KMS-11 (cell line): ENCODE measurements around the gene ULK2.

Experiments
- H2AFZ ChIP-seq: fragments of 200-600 bp; sonication (generic); 2 replicates; pipeline ENCODE4 v1.6.1; 2016; ENCODE audit warnings: antibody characterized with exemption, mixed run types, low read depth
- H3K27ac ChIP-seq: fragments of 200-600 bp; sonication (generic); 2 replicates; pipeline ENCODE4 v1.6.1; 2016; ENCODE audit warnings: mild to moderate bottlenecking, mixed run types
- H3K27me3 ChIP-seq: fragments of 200-600 bp; sonication (generic); 2 replicates; pipeline ENCODE4 v1.6.1; 2017; ENCODE audit warnings: mild to moderate bottlenecking, low read depth, mixed run types, moderate library complexity; ENCODE audit not compliant: insufficient read depth
- H3K36me3 ChIP-seq: fragments of 200-600 bp; sonication (generic); 2 replicates; pipeline ENCODE4 v1.6.1; 2017; ENCODE audit warnings: mild to moderate bottlenecking, mixed run types; ENCODE audit not compliant: insufficient read depth
- H3K4me1 ChIP-seq: fragments of 200-600 bp; sonication (generic); 2 replicates; pipeline ENCODE4 v1.6.1; 2016; ENCODE audit warnings: mild to moderate bottlenecking, low read depth, mixed run types; ENCODE audit not compliant: poor library complexity, severe bottlenecking
- H3K4me2 ChIP-seq: fragments of 200-600 bp; sonication (generic); 2 replicates; pipeline ENCODE4 v1.7.0; 2016; ENCODE audit warnings: mild to moderate bottlenecking, mixed run types
- H3K4me3 ChIP-seq: fragments of 200-600 bp; sonication (generic); IDR thresholded peaks from 2 replicates; pipeline ENCODE4 v1.6.1; 2017; ENCODE audit warnings: low read depth, low read length, mixed read lengths; ENCODE audit not compliant: insufficient read depth
- H3K79me2 ChIP-seq: fragments of 200-600 bp; sonication (generic); 2 replicates; pipeline ENCODE4 v1.6.1; 2016; ENCODE audit warnings: low read depth, mixed run types; ENCODE audit not compliant: insufficient read depth
- H3K9ac ChIP-seq: fragments of 200-600 bp; sonication (generic); 2 replicates; pipeline ENCODE4 v1.6.1; 2016; ENCODE audit warnings: mild to moderate bottlenecking, mixed run types
- H4K20me1 ChIP-seq: fragments of 200-600 bp; sonication (generic); 2 replicates; pipeline ENCODE4 v1.6.1; 2016; ENCODE audit warnings: mild to moderate bottlenecking, mixed run types; ENCODE audit not compliant: insufficient read depth
- TF ChIP-seq, protein P1 (sequence below): fragments of 200-600 bp; sonication (generic); conservative IDR thresholded peaks from 2 replicates; pipeline ENCODE4 v1.6.1; 2017; ENCODE audit warnings: low read depth, mild to moderate bottlenecking, antibody characterized with exemption, low read length, moderate library complexity, mixed read lengths

Gene ULK2

DNA sequence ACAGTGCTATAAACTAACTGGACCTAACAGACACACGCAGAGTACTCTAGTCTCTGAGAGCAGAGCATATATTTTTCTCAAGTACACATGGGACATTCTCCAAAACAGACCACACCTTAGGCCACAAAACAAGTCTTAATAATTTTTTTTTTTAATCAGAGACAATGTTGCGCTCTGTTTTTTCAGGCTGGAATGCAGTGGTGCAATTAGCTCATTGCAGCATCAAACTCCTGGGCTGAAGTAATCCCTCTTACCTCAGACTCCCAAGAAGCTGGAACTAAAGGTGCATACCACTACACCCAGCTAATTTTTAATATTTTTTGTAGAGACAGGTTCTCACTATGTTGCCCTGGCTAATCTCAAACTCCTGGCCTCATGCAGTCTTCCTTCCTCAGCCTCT, 37.7 kb downstream of the ULK2 start:
- no peak overlapping the region for H3K9ac ChIP-seq
- TF ChIP-seq, protein P1, sequence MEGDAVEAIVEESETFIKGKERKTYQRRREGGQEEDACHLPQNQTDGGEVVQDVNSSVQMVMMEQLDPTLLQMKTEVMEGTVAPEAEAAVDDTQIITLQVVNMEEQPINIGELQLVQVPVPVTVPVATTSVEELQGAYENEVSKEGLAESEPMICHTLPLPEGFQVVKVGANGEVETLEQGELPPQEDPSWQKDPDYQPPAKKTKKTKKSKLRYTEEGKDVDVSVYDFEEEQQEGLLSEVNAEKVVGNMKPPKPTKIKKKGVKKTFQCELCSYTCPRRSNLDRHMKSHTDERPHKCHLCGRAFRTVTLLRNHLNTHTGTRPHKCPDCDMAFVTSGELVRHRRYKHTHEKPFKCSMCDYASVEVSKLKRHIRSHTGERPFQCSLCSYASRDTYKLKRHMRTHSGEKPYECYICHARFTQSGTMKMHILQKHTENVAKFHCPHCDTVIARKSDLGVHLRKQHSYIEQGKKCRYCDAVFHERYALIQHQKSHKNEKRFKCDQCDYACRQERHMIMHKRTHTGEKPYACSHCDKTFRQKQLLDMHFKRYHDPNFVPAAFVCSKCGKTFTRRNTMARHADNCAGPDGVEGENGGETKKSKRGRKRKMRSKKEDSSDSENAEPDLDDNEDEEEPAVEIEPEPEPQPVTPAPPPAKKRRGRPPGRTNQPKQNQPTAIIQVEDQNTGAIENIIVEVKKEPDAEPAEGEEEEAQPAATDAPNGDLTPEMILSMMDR: no peak
- H3K4me3 ChIP-seq: no peak overlapping the region
- no peak overlapping the region for H3K4me2 ChIP-seq
- no peak overlapping the region for H2AFZ ChIP-seq
- H3K4me1 ChIP-seq: no peaks in the 10 kb centered on the region
- H3K27ac ChIP-seq: no peak overlapping the region
- H4K20me1 ChIP-seq: no peaks in the 10 kb centered on the region
- H3K79me2 ChIP-seq: no peaks in the 10 kb centered on the region
- H3K27me3 ChIP-seq: no peaks in the 10 kb centered on the region
- H3K36me3 ChIP-seq: no peaks in the 10 kb centered on the region

DNA sequence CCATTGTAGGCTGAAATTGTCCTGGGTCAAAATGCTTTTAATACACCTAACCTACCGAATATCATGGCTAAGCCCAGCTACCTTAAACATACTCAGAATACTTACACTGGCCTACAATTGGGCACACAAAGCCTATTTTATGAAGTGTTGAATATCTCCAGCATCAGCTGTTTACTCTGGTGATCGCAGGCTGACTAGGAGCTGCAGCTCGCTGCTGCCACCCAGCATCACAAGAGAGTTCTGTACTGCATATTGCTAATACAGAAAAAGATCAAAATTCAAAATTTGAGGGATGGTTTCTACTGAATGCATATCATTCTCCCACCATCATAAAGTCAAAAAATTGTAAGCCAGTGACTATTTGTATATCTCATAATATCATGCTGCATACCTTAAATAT, 55.3 kb downstream of the ULK2 start:
- no peaks in the 10 kb centered on the region for H3K4me1 ChIP-seq
- H4K20me1 ChIP-seq: no peaks in the 10 kb centered on the region
- no peaks in the 10 kb centered on the region for H3K79me2 ChIP-seq
- TF ChIP-seq, protein P1: no peak
- H3K4me3 ChIP-seq: no peak overlapping the region
- no peaks in the 10 kb centered on the region for H3K36me3 ChIP-seq
- H2AFZ ChIP-seq: no peak overlapping the region
- H3K9ac ChIP-seq: no peak overlapping the region
- no peaks in the 10 kb centered on the region for H3K27me3 ChIP-seq
- H3K4me2 ChIP-seq: no peak overlapping the region
- no peak overlapping the region for H3K27ac ChIP-seq

DNA sequence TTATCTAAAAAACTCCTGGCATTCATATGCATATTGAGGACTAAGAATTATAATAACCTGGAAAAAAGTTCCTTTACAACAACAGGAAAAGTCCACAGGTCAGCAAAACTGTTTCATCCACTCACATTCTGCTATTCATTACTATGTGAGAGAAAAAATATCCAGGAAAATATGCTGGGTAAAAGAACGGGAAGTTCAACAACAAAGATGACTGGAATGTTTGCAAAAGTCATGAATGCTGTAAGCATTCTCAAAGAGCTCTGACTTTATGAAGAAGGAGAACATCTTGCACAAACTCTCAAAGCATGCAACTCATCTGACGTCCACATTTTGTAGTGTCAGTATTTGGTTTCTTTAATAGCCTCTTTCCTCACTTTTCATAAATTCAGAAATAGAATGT, 62.7 kb downstream of the ULK2 start:
- no peak overlapping the region for H3K27ac ChIP-seq
- H3K4me1 ChIP-seq: peaks cover 4% of the 10 kb centered on the region
- H3K4me2 ChIP-seq: no peak overlapping the region
- H3K4me3 ChIP-seq: no peak overlapping the region
- H3K27me3 ChIP-seq: no peaks in the 10 kb centered on the region
- H2AFZ ChIP-seq: no peak overlapping the region
- no peaks in the 10 kb centered on the region for H3K79me2 ChIP-seq
- H3K9ac ChIP-seq: no peak overlapping the region
- TF ChIP-seq, protein P1: no peak
- no peaks in the 10 kb centered on the region for H3K36me3 ChIP-seq
- no peaks in the 10 kb centered on the region for H4K20me1 ChIP-seq

DNA sequence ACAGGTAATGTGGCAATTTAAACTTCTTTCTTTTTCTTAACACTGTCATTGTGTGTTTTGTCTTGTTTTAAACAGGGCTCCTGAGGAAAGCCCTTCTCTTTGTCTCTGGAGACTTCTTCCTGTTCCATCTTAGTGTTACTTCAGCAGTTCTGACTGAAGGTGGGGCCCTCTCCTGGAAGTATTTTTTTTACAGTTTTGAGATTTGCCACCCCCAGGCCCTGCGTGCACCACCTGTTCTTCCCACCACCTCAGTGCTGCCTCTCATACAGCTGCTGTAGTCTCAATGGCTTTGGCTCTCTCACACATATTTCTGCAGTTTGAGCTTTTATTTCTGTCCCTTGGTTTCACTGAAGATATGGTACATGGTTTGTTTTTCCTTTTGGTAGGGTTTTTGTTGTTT, 67.2 kb downstream of the ULK2 start:
- no peak overlapping the region for H3K4me2 ChIP-seq
- peaks cover 4% of the 10 kb centered on the region for H3K4me1 ChIP-seq
- no peak overlapping the region for H2AFZ ChIP-seq
- H3K9ac ChIP-seq: no peak overlapping the region
- TF ChIP-seq, protein P1: no peak
- H3K27ac ChIP-seq: no peak overlapping the region
- no peak overlapping the region for H3K4me3 ChIP-seq
- H4K20me1 ChIP-seq: no peaks in the 10 kb centered on the region
- no peaks in the 10 kb centered on the region for H3K36me3 ChIP-seq
- no peaks in the 10 kb centered on the region for H3K27me3 ChIP-seq
- H3K79me2 ChIP-seq: no peaks in the 10 kb centered on the region
